Measurements from ENCODE around the gene DCLK1. TPM values are rescaled to one million over a fixed set of nuclear protein-coding genes. Genes with fewer than 3 reads are reported as not detected.

The DCLK1 gene
- total and polyA plus RNA-seq, 10 of the 15 experiments (the other 5 are each of a cell fraction or from before 2014, with no cell fraction given), result not detected

DNA sequence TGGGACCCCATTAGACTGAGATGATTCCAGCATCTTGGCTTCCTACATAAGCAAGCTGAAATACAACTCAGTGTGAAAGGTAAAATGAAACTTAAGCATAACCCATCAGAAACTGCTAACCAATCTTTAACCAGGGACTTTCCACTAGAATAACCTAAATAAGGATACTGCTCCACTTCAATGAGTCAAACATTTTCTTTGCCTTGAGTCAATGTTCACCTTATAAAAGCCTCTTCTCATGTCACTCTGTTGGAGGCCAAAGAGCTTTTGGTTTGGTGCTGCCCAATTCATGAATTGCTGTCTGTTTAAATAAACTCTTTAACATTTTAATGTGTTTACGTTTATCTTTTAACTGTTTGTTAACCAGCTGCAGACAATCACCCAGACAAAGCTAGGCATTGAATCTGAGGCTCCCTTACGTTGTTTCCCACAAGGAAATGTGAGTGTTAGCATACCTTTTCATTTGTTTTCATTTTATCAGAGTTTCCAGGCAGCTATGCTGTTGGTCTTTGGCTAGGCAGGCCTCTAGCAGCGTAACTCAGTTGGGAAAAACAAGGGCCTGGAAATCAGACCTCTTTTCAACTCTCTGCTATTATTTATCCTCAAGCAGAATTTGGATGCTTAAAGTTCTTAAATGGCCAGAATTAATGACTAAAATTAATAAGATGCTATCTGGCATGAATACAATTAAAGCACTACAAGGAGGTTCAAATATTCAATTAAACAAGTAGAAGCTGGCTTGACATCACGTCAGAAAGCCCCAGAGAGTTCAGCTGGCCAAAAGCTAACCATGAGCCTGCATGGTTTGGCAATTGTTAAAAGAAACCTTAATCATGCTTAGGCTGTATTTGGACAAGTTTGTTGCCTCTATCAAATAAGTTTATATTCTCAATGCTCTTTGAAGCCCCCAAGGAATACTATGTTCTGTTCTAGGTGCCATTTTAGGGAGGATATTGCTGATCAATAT lies 200.2 kb downstream of the DCLK1 start:
- Histone ChIP-seq H3K27me3 (replicated peaks in 1 of 2; ENCODE audit: control insufficient read depth in 2 of 2, insufficient read depth in 2 of 2, low read length in 1 of 2) (no peaks in the 10 kb centered on the region), H3K36me3 (ENCODE audit: control insufficient read depth in 2 of 2, insufficient read depth in 2 of 2, low read length in 1 of 2) (no peaks in the 10 kb centered on the region), H3K4me3 (no peak overlapping the region), H2AFZ (ENCODE audit: control insufficient read depth, low read depth, low read length) (no peak overlapping the region), H3K9ac (ENCODE audit: control insufficient read depth, insufficient read depth, low read length) (no peak overlapping the region), H3K9me3 (replicated peaks; ENCODE audit: control insufficient read depth, insufficient read depth, low read length) (peaks cover 9% of the 10 kb centered on the region), H4K20me1 (ENCODE audit: control insufficient read depth, insufficient read depth) (no peaks in the 10 kb centered on the region), H3K79me2 (ENCODE audit: control insufficient read depth, insufficient read depth, low read length) (no peaks in the 10 kb centered on the region), H3K4me1 (ENCODE audit: control insufficient read depth, insufficient read depth, low read length) (no peaks in the 10 kb centered on the region), H3K27ac (ENCODE audit: control insufficient read depth, insufficient read depth) (no peak overlapping the region), H3K4me2 (ENCODE audit: control insufficient read depth, insufficient read depth) (no peak overlapping the region)
- intact Hi-C loops (cut with micrococcal nuclease; ENCODE audit: unreplicated experiment), result no loop called here
- WGBS (ENCODE audit: insufficient coverage, insufficient replicate concordance, low lambda C conversion rate, missing lambda C conversion rate), result 22% methylated on average over 4 of the region's 4 CpGs
- peak; percentile 8 for DNase-seq (ENCODE audit: low read depth, low spot score)
- no TSS peak for BruUV-seq (replicated peaks)
- ChIA-PET CTCF (interaction anchor here (0.5 to 1.3 kb wide), 4 partner anchors 14 to 107 kb away, joined by 3 to 4 read pairs (median 3); no protein-coding TSS in a partner anchor), POLR2A (no interaction called here), SMC1A (ENCODE audit: uncharacterized antibody, unreplicated experiment) (interaction anchor here (0.9 to 1.4 kb wide), 2 partner anchors 11 to 29 kb away, joined by 5 read pairs; no protein-coding TSS in a partner anchor), RAD21 (ENCODE audit: unreplicated experiment) (interaction anchor here (1.2 kb wide), 1 partner anchor 162 kb away, joined by 3 read pairs; no protein-coding TSS in a partner anchor)
- no peak for FAIRE-seq
- ATAC-seq, result peak; percentile 70
- in situ Hi-C loops (cut with MboI), result no loop called here
- TF ChIP-seq BACH1 (IDR thresholded peaks at IDR 0.05; ENCODE audit: borderline replicate concordance) (peak; percentile 62), CEBPB (IDR thresholded peaks at IDR 0.05; ENCODE audit: borderline replicate concordance in 1 of 2, low read depth in 2 of 2, low read length in 2 of 2) (no peak), RELB (IDR thresholded peaks at IDR 0.05; ENCODE audit: low read depth) (peak; percentile 57; the same call in 1 of the 2 replicates), CBX5 (IDR thresholded peaks at IDR 0.05; ENCODE audit: low read depth) (peak; percentile 98), SMARCA5 (IDR thresholded peaks at IDR 0.05) (no peak), ZNF592 (IDR thresholded peaks at IDR 0.05) (no peak), MYB (IDR thresholded peaks at IDR 0.05; ENCODE audit: borderline replicate concordance, low read depth, low read length) (no peak), SRF (IDR thresholded peaks at IDR 0.05; ENCODE audit: low read depth in 2 of 2, low read length in 2 of 2) (no peak)
- TF ChIP-seq, protein P1, sequence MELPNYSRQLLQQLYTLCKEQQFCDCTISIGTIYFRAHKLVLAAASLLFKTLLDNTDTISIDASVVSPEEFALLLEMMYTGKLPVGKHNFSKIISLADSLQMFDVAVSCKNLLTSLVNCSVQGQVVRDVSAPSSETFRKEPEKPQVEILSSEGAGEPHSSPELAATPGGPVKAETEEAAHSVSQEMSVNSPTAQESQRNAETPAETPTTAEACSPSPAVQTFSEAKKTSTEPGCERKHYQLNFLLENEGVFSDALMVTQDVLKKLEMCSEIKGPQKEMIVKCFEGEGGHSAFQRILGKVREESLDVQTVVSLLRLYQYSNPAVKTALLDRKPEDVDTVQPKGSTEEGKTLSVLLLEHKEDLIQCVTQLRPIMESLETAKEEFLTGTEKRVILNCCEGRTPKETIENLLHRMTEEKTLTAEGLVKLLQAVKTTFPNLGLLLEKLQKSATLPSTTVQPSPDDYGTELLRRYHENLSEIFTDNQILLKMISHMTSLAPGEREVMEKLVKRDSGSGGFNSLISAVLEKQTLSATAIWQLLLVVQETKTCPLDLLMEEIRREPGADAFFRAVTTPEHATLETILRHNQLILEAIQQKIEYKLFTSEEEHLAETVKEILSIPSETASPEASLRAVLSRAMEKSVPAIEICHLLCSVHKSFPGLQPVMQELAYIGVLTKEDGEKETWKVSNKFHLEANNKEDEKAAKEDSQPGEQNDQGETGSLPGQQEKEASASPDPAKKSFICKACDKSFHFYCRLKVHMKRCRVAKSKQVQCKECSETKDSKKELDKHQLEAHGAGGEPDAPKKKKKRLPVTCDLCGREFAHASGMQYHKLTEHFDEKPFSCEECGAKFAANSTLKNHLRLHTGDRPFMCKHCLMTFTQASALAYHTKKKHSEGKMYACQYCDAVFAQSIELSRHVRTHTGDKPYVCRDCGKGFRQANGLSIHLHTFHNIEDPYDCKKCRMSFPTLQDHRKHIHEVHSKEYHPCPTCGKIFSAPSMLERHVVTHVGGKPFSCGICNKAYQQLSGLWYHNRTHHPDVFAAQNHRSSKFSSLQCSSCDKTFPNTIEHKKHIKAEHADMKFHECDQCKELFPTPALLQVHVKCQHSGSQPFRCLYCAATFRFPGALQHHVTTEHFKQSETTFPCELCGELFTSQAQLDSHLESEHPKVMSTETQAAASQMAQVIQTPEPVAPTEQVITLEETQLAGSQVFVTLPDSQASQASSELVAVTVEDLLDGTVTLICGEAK (IDR thresholded peaks at IDR 0.05; ENCODE audit: borderline replicate concordance), result no peak
- TF ChIP-seq, protein P2, sequence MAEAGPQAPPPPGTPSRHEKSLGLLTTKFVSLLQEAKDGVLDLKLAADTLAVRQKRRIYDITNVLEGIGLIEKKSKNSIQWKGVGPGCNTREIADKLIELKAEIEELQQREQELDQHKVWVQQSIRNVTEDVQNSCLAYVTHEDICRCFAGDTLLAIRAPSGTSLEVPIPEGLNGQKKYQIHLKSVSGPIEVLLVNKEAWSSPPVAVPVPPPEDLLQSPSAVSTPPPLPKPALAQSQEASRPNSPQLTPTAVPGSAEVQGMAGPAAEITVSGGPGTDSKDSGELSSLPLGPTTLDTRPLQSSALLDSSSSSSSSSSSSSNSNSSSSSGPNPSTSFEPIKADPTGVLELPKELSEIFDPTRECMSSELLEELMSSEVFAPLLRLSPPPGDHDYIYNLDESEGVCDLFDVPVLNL (IDR thresholded peaks at IDR 0.05; ENCODE audit: low read depth, low read length), result no peak
